Ovary (tissue), 9 donors: ENCODE measurements around the gene SS18L1. TPM values are rescaled to one million over a fixed set of nuclear protein-coding genes. Genes with fewer than 3 reads are reported as not detected.

Experiments used
- DNase-seq, 5 donors: peaks; one replicate each; pipeline ENCODE4 v3.0.0-alpha.2; 2019 to 2020
- H3K27ac ChIP-seq, 2 donors: fragments of 200-600 bp; one replicate each; pipeline versions ENCODE4 v1.5.1 to v1.8.0; 2019 to 2022
- H3K27me3 ChIP-seq: fragments of 200-600 bp; one replicate; pipeline ENCODE4 v1.8.0; 2022
- H3K36me3 ChIP-seq: fragments of 200-600 bp; sonication (generic); one replicate; pipeline ENCODE4 v1.5.1; 2019
- H3K4me1 ChIP-seq: one replicate; pipeline ENCODE4 v1.8.1; 2013; ENCODE audit warnings: mild to moderate bottlenecking, moderate library complexity; ENCODE audit not compliant: insufficient read depth
- H3K4me3 ChIP-seq: fragments of 200-600 bp; sonication (generic); one replicate; pipeline ENCODE4 v1.5.1; 2017
- H3K9me3 ChIP-seq, 2 donors: fragments of 200-600 bp in 1 of 2; sonication (generic) in 1 of 2; one replicate each; pipeline versions ENCODE4 v1.5.1 to v1.8.1; 2013 to 2019; ENCODE audit warnings: mild to moderate bottlenecking in 1 of 2, moderate library complexity in 1 of 2
- CTCF ChIP-seq, 3 donors: fragments of 450-650 bp in 2 of 3; fragments of 200-600 bp in 1 of 3; IDR thresholded peaks; one replicate each; pipeline versions ENCODE4 v1.5.1 to v1.8.0; 2016 to 2022; ENCODE audit warnings: antibody characterized with exemption in 3 of 3, mild to moderate bottlenecking in 1 of 3
- EP300 ChIP-seq: sonication (generic); formaldehyde crosslinking; IDR thresholded peaks from one replicate; pipeline ENCODE4 v1.6.1; 2017; ENCODE audit warnings: antibody characterized with exemption
- POLR2A ChIP-seq: fragments of 450-650 bp; IDR thresholded peaks from one replicate; pipeline ENCODE4 v1.6.1; 2017; ENCODE audit warnings: antibody characterized with exemption, mild to moderate bottlenecking, moderate library complexity
- WGBS, 3 donors: extraction: QIAGEN DNeasy Blood & Tissue Kit in 1 of 3; methylation state at CpG; one replicate each; pipeline versions ENCODE4 v1.1.5 to v1.1.7; 2013 to 2017; 5-methylcytosine and 5-hydroxymethylcytosine counted together
- intact Hi-C, 4 donors: fragments of 100-400 bp; cut with DNase I; formaldehyde crosslinking; loops; one replicate each; pipeline versions ENCODE4 v1.11.0 to v1.15.1; 2022 to 2023
- polyA plus RNA-seq, 2 donors: library from polyadenylated mRNA; stranded (reverse); fragments of 200-250 nt in 1 of 2; fragments of 350-450 nt in 1 of 2; fragmentation: Illumina TruSeq in 1 of 2; extraction: RNeasy Lipid Tissue Mini Kit (QIAGEN cat#74804) in 1 of 2; gene quantifications; one replicate each; pipeline ENCODE4 v1.2.3, GENCODE V29; 2013 to 2014
- total RNA-seq, 7 donors: library from RNA; depleted of rRNA in 2 of 7; stranded (reverse); fragments of >200 nt in 2 of 7; fragmentation: NEBNext Ultra II Directional in 3 of 7; extraction: Animal tissue kit (Norgen Biotek cat#: 25700) in 3 of 7; gene quantifications; one replicate each; pipeline versions ENCODE4 v1.1.0 to v1.2.4, GENCODE V29; 2016 to 2023
- donor health status: DM: no; HTN: no; CAD: no; lungs with moderate emphysema.
- donor health status: DM: no; HTN: no; CAD: no.
- donor health status: Bipolar disorder and iron deficiency.
- donor health status: DM: yes; HTN: yes; CAD: no.
- donor health status: DM: no; HTN: no; CAD: no.
- donor health status: DM: yes; HTN: yes; CAD: no.

SS18L1 gene
- total and polyA plus RNA-seq, 9 donors, result 7.7 to 14.3 (median 12.4) TPM

- H3K27ac ChIP-seq, result no peak overlapping the region
- TF ChIP-seq CTCF (IDR thresholded peaks at IDR 0.05) (no peak), EP300 (no peak), POLR2A (no peak)
- intact Hi-C loops, result no loop called here
- no peaks in the 10 kb centered on the region for H3K27me3 ChIP-seq
- no peaks in the 10 kb centered on the region for H3K36me3 ChIP-seq
- no peak overlapping the region for H3K4me3 ChIP-seq
- no peak for DNase-seq
- no peaks in the 10 kb centered on the region for H3K9me3 ChIP-seq
- peaks cover 3% of the 10 kb centered on the region for H3K4me1 ChIP-seq
- WGBS, 3 donors, result 36 to 59% (median 46%) methylated on average over 13 of the region's 13 CpGs
Measured at GRCh38 chr20:62186887-62187866, 43.6 kb downstream of the SS18L1 start.

- 62 to 71% (median 63%) methylated on average over 25 of the region's 25 CpGs for WGBS, 3 donors
- intact Hi-C loops, result no loop called here
- H3K4me1 ChIP-seq, result no peaks in the 10 kb centered on the region
- no peaks in the 10 kb centered on the region for H3K36me3 ChIP-seq
- no peak for TF ChIP-seq POLR2A
- no peak for TF ChIP-seq EP300
- TF ChIP-seq CTCF (IDR thresholded peaks at IDR 0.05), result no peak
- no peak overlapping the region for H3K4me3 ChIP-seq
- H3K27ac ChIP-seq, result no peak overlapping the region
- DNase-seq, result no peak
- H3K9me3 ChIP-seq, result no peaks in the 10 kb centered on the region
- H3K27me3 ChIP-seq, result no peaks in the 10 kb centered on the region
Measured at GRCh38 chr20:62190639-62191411, 47.3 kb downstream of the SS18L1 start.

GRCh38 chr20:62191781-62192559 is 48.4 kb downstream of the SS18L1 start:
- Histone ChIP-seq H3K9me3 (no peaks in the 10 kb centered on the region), H3K4me1 (no peaks in the 10 kb centered on the region), H3K36me3 (no peaks in the 10 kb centered on the region), H3K27me3 (no peaks in the 10 kb centered on the region), H3K4me3 (no peak overlapping the region), H3K27ac (no peak overlapping the region)
- 86 to 87% (median 87%) methylated on average over 14 of the region's 14 CpGs for WGBS, 3 donors
- intact Hi-C loops, result no loop called here
- DNase-seq, result peak in 1 of 5 donors; percentile 17
- TF ChIP-seq POLR2A (no peak), CTCF (IDR thresholded peaks at IDR 0.05) (no peak), EP300 (no peak)

GRCh38 chr20:62192635-62193034 is 49.1 kb downstream of the SS18L1 start:
- intact Hi-C loops, result no loop called here
- DNase-seq, result peak in 1 of 5 donors; percentile 19
- H3K36me3 ChIP-seq, result no peaks in the 10 kb centered on the region
- no peak overlapping the region for H3K27ac ChIP-seq
- no peak overlapping the region for H3K4me3 ChIP-seq
- H3K4me1 ChIP-seq, result no peaks in the 10 kb centered on the region
- H3K9me3 ChIP-seq, result no peaks in the 10 kb centered on the region
- TF ChIP-seq EP300 (no peak), POLR2A (no peak), CTCF (IDR thresholded peaks at IDR 0.05) (no peak)
- WGBS, 3 donors, result 73 to 83% (median 79%) methylated on average over 10 of the region's 10 CpGs
- H3K27me3 ChIP-seq, result no peaks in the 10 kb centered on the region
